ENCODE measurements around the gene MXD4. TPM values are rescaled to one million over a fixed set of nuclear protein-coding genes. Genes with fewer than 3 reads are reported as not detected.
A peak's percentile ranks its signal among the peaks of the same experiment; 100 is the strongest.

MXD4 gene
- total RNA-seq, 1 donor, result 44.9 TPM

DNA sequence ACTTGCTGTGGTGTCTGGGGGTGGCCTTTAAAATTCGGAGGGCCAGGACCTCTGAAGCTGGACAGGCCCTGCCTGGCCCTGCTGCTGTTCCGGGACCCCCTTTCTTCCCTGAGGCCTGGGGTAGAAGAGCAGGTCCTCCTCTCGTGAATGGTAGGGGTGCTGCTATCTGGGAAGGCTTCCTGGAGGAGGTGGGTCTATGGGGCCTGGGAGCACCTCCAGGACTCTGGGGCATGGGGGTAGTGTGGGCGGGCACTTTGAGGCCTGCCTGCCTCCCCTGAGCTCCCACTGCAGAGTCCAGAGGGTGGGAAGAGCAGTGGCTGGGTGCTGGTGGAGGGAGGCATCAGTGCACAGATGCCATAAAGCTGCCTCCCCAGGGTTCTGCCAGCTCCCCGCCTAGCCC lies 4.9 kb upstream of the MXD4 start:
- TF ChIP-seq CTCF (IDR thresholded peaks at IDR 0.05; ENCODE audit: insufficient read depth, low read depth, low read length), result no peak
- H3K4me3 ChIP-seq (ENCODE audit: low read depth, low read length), result no peak overlapping the region
- DNase-seq (ENCODE audit: low read depth), result no peak

- DNase-seq (ENCODE audit: low read depth), result peak; percentile 59
- no peak for TF ChIP-seq CTCF (IDR thresholded peaks at IDR 0.05; ENCODE audit: insufficient read depth, low read depth, low read length)
- no peak overlapping the region for H3K4me3 ChIP-seq (ENCODE audit: low read depth, low read length)
Observed at GRCh38 chr4:2266181-2266580, 4.3 kb upstream of the MXD4 start.

- H3K4me3 ChIP-seq (ENCODE audit: low read depth, low read length), result no peak overlapping the region
Observed at GRCh38 chr4:2265113-2266110, 3.5 kb upstream of the MXD4 start.

DNA sequence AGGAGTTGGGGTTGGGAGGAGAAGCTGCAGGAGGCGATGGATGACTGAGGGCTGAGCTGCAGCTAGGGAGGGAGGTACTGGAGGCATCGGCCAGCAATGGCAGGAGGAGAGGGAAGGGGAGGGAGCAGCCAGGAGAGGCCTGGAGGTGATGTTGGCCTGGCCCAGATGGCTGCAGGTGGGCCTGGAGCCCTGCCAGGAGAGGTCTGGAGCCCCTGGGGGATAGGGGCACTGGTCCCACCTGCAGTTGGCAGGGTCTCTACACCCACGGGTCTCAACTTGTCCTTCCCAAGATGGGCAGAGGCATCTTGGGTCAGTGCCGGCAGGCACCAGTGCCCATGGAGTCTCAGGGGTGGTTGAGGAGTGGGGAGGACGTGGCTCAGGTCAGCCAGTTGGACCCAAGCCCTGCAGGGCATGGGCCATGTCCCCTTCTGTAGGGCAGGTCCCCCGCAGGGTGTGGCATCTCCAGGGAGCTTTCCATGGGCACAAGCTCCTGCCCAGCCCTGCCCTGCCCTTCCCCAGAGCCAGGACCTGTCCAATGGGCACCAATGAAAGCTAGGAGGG lies 2.7 kb upstream of the MXD4 start:
- DNase-seq (ENCODE audit: low read depth), result no peak
- TF ChIP-seq CTCF (IDR thresholded peaks at IDR 0.05; ENCODE audit: insufficient read depth, low read depth, low read length), result no peak
- no peak overlapping the region for H3K4me3 ChIP-seq (ENCODE audit: low read depth, low read length)

More at GRCh38 chr4:2265113-2266110, 3.5 kb upstream of the MXD4 start:
- no peak for DNase-seq (ENCODE audit: low read depth)
- TF ChIP-seq CTCF (IDR thresholded peaks at IDR 0.05; ENCODE audit: insufficient read depth, low read depth, low read length), result no peak

GRCh38 chr4:2263926-2264321 lies 2.0 kb upstream of the MXD4 start:
- no peak overlapping the region for H3K4me3 ChIP-seq (ENCODE audit: low read depth, low read length)
- no peak for TF ChIP-seq CTCF (IDR thresholded peaks at IDR 0.05; ENCODE audit: insufficient read depth, low read depth, low read length)
- DNase-seq (ENCODE audit: low read depth), result no peak

- no peak for DNase-seq (ENCODE audit: low read depth)
- H3K4me3 ChIP-seq (ENCODE audit: low read depth, low read length), result peak overlapping the region; percentile 63
- no peak for TF ChIP-seq CTCF (IDR thresholded peaks at IDR 0.05; ENCODE audit: insufficient read depth, low read depth, low read length)
Observed at GRCh38 chr4:2262944-2263250, 988 bp upstream of the MXD4 start.

Data from fibroblast of villous mesenchyme (primary cell).